Retina (tissue), 1 donor: ENCODE results near the gene CEP85.
A peak's percentile ranks its signal among the peaks of the same experiment; 100 is the strongest.

ENCODE experiments used
- DNase-seq: peaks from one replicate; pipeline ENCODE4 v3.0.0-alpha.2; 2016

Gene CEP85

GRCh38 chr1:26317612-26318337, 83.8 kb downstream of the CEP85 start, which contains the start of gene CD52:
TSS of gene CD52 (plus strand) at chr1:26317958. CDS start at chr1:26318018, 60 bp downstream.
- DNase-seq = no peak

GRCh38 chr1:26318338-26319064, 84.5 kb downstream of the CEP85 start:
- no peak for DNase-seq

- DNase-seq = no peak
These were observed 86.9 kb downstream of the CEP85 start for GRCh38 chr1:26320896-26321295.

GRCh38 chr1:26321315-26322041, 87.5 kb downstream of the CEP85 start:
- DNase-seq = peak; percentile 92

- no peak for DNase-seq
These were observed 88.0 kb downstream of the CEP85 start for GRCh38 chr1:26322042-26322331.

GRCh38 chr1:26323382-26323781, 89.4 kb downstream of the CEP85 start:
- DNase-seq = no peak

GRCh38 chr1:26324550-26324949, 90.5 kb downstream of the CEP85 start:
- no peak for DNase-seq

- no peak for DNase-seq
These were observed 94.0 kb downstream of the CEP85 start for GRCh38 chr1:26327956-26328362.
